Glomerular visceral epithelial cell (primary cell): Measurements from ENCODE around the gene TRIM15.
A peak's percentile ranks its signal among the peaks of the same experiment; 100 is the strongest.

Experiments
- DNase-seq: peaks from one replicate; pipeline ENCODE4 v3.0.0-alpha.2; 2016; ENCODE audit errors: extremely low spot score

Gene TRIM15

DNA sequence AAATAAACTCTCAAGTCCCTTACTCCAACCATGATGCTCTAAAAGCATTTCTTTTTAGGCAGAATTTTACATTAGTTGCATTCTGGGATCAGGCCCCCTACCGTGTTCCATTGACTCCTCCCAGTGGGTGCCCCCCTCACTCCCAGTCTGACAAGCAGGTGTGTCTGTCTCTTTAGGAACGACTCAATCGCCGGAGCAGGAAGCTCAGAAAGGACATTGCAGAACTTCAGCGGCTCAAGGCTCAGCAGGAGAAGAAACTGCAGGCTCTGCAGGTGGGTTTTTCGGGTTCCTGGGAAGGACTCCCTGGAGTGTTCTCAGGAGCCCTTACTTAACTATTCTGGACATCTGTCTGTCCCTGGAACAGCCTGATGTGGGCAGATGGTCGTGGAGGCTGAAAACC is 17.5 kb upstream of the TRIM15 start:
- DNase-seq, result no peak

- no peak for DNase-seq
Measured at GRCh38 chr6:30147096-30147495, 16.2 kb upstream of the TRIM15 start.

DNA sequence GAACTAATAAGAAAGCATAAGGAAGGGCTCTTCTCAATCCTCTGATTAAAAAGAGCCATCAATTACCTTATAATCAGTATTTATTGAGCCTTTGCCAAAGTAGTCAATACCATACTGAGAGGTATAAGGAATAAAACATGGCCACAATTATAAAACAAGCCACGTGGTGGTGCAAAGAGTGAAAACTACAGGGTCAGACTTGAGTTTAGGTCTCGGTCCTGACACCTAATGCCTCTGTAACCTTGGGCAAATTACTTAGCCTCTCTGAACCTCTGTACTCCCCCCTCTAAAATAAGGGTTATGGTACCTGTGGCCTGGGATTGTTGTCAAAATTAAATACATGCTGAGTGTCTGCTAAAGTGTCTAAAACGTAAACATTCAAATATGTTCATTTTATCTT is 14.1 kb upstream of the TRIM15 start:
- no peak for DNase-seq

GRCh38 chr6:30149858-30150550 is 13.3 kb upstream of the TRIM15 start:
- DNase-seq, result peak; percentile 58

GRCh38 chr6:30150671-30151395 is 12.5 kb upstream of the TRIM15 start:
- DNase-seq, result peak; percentile 98

GRCh38 chr6:30151580-30151979 is 11.8 kb upstream of the TRIM15 start:
- DNase-seq, result no peak

DNA sequence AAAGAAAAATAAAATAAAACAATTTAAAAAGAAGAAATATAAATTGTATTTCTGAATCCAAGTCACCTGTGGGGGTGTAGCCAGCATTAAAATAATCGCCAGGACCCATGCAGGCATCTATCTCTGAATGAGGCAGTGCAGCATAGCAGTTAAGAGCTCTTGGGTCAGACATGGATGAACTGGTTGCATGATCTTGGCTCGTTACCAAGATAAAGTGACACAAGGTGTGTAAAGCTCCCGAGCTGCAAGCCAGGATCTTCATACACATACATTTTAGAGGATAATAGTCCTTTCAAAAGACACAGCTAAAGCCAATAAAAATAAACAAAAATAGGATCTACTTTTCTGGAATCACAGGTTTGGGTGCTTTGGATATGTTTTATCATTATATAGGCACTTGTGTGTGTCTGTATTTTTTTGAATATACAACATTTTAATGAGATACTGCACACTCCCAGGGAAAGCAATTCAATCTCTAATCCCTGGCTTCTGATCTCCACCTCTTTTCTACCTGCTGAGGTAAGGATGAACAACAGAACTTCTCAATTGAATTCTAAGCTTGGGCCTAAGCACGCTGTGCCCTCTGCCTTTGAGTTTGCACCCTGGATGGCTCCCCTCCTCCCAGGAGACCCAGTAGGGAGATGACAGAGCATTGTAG is 11.2 kb upstream of the TRIM15 start:
- peak; percentile 35 for DNase-seq

- DNase-seq, result no peak
Measured at GRCh38 chr6:30152910-30153610, 10.3 kb upstream of the TRIM15 start.

- DNase-seq, result no peak
Measured at GRCh38 chr6:30154061-30154460, 9.3 kb upstream of the TRIM15 start.

DNA sequence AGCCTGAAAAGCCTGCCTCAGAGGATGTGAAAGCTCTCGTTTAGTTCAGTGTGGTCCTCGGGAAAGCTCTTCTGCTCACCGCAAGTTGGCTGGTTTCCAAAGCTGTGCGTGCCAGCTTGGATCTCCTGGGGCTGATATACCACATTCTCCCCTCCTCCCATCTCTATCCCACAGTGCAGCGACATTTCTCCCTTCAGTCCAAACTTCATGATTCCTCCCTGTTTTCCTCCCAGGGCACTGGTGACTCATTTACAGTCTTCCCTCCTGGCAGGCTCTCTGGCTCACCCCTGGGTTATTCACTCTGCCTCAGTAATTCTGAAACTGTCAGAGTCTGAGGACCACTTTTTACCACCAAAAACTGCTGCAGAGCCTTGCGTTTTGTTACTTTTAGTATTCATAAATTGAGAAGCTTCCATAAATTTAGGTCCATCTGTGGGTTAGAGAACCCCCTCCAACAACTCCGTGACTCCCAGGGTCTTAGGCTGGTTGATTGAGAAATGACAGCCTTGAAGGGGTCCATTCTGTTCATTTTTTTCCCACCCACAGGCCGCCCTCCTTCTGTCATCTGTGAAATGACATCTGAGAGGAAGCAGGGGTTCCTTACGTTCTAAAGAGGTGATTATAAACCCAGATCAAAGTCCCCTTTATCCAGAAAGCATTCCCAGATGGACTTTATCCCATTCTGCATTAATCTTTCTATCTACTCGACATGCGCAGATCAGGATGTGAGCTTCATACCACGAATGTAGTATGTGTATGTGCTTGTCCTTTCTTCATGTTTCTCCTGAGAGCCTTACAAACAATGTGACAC is 8.4 kb upstream of the TRIM15 start:
- peak; percentile 98 for DNase-seq

DNA sequence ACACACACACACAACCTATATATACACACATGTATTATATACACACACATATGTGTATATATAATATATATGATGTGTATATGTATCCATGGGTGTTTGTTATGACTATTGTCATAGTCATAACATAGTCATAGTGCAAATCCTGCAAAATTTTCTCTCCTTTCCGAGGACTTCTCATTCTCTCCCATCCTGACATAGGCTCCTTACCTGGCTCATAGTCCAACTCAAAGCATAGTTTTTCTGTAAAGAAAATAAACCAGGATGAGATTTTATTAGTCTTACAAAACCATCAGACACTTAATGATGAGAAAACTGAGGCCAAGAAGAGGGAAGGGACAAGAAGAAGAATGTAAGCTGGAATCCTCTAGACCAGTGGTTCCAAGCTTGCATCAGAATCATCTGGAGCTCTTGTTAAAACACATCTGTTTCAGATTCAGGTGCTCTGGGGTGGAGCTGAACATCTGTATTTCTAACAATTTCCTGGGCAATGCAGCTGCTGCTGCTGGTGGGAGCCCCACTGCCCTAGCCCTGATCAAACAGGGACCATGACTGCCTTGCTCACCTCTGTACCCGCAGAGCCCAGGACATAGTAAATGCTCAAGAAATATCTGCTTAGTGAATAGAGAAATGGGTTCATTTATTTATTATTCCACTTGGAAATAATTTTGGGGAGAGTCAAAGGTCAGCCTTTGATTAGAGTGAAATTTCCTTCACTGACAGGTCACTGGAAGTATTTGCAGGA is 7.7 kb upstream of the TRIM15 start:
- DNase-seq, result no peak

DNA sequence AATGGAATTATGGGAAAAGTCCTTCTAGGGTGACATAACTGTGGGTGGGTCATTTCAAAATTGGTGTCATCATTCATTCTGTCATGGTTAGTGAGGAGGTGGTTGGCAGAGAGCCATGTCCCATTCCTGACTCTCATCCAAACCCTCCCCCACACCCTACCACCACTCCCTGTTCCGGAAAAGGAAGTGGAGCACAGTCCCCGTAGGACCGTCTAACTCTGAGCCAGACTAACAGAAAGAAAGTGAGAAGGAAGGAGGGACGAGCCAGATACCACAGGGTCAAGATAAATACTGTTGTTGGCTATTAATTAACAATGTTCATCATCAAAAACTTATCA is 7.1 kb upstream of the TRIM15 start:
- peak; percentile 90 for DNase-seq

GRCh38 chr6:30156774-30157173 is 6.6 kb upstream of the TRIM15 start:
- DNase-seq, result no peak

DNA sequence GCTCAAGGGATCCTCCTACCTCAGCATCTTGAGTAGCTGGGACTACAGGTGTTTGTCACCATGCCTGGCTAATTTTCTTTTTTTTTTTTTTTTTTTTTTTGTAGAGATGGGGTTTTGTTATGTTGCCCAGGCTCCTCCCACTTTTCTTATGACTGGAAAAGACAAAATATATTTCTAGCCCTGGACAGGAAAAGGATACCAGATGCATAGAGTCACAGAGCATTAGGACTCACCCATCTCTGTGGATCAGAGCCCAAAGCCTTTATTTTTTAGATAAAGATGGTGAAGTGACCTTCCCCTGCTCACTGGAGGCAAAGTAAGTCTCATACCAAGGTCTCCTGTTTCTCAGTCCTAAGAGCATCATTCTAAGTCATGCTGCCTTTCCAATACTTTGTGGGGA is 5.8 kb upstream of the TRIM15 start:
- DNase-seq, result no peak

- DNase-seq, result no peak
Measured at GRCh38 chr6:30157999-30158398, 5.3 kb upstream of the TRIM15 start.

DNA sequence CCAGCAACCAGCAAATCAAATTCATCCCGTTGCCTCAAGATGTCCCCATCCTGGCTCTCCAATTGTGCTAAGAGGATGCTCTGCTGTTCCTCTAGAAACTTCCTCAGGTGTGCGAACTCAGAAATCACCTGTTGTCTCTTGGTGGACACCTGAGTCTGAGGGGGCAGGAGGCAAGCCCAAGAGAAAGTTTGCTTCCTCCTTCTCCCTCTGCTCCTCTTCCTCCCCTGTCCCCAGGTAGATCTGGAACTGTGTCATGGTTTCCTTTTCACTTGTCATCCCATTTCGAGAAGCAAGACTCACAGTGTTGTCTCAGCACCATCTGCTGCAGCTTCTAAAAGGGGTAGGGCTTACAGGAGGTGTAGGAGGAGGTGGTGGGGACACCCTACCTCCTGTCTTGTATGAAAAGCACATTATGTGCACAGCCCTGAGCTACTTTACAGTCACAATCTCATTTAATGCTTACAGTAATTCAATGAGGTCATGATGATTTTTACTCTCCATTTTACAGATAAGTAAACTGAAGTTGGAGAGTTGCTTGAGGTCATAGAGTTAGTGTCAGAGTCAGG is 4.8 kb upstream of the TRIM15 start:
- DNase-seq, result no peak

DNA sequence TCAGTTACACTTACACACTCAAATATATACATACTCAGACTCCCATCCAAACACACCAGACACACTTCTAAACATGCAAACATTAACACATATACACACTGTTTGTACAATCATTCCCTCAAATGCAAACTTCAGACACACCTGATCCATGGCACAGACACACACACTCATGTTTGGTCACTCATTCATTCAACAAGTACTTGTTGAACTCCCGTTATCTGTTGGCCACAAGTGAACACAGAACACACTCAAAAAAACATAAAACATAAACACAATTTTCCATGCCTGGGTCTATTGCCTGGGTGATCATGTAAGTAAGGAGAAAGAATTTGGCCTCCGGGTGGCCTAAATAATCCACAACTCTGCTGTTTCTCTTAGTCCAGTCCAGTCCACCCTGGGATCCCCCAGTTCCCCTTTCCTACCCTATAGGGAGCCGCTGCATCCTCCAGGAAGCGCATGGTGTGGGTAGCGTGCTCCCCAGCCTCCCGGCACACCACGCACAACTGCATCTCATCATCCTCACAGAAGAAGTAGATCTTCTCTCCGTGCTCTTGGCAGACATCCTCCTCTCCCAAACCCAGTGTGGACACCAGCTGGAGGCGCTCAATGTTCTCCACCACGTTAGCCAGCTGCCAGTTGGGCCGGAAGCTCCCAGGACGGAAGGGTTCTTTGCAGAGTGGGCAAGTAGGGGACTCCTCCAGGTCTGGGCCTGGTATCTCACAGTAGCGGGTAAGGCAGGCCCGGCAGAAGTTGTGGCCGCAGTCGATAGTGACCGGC is 3.1 kb upstream of the TRIM15 start:
- DNase-seq, result no peak

- no peak for DNase-seq
Measured at GRCh38 chr6:30160785-30161531, 2.4 kb upstream of the TRIM15 start, which contains the start of gene TRIM10. TRIM10 (minus strand) TSS chr6:30161211; CDS start chr6:30160858, 353 bp downstream.
